Smooth muscle cell (in vitro differentiated cells): ENCODE results near the gene TNFRSF1B. TPM values are rescaled to one million over a fixed set of nuclear protein-coding genes. Genes with fewer than 3 reads are reported as not detected.

Experiments
- DNase-seq: peaks from one replicate; lab custom pipeline; 2025; ENCODE audit not compliant: unreplicated experiment; lab: John Stamatoyannopoulos, UW
- H2AFZ ChIP-seq: fragments of 200-600 bp; sonication (generic); 2 replicates; pipeline ENCODE4 v1.6.0; 2016; ENCODE audit warnings: antibody characterized with exemption, low read depth, mild to moderate bottlenecking
- H3F3A ChIP-seq: fragments of 200-600 bp; sonication (generic); 2 replicates; pipeline ENCODE4 v1.6.0; 2017; ENCODE audit warnings: antibody characterized with exemption, low read depth
- H3K27ac ChIP-seq: fragments of 200-600 bp; sonication (generic); 2 replicates; pipeline ENCODE4 v1.5.1; 2016; ENCODE audit warnings: low read depth, mild to moderate bottlenecking
- H3K27me3 ChIP-seq: fragments of 200-600 bp; sonication (generic); 2 replicates; pipeline ENCODE4 v1.6.1; 2016; ENCODE audit warnings: low read depth, mild to moderate bottlenecking
- H3K36me3 ChIP-seq: fragments of 200-600 bp; sonication (generic); 2 replicates; pipeline ENCODE4 v1.5.1; 2016; ENCODE audit warnings: low read depth
- H3K4me1 ChIP-seq: fragments of 200-600 bp; sonication (generic); 2 replicates; pipeline ENCODE4 v1.5.1; 2016; ENCODE audit warnings: low read depth
- H3K4me2 ChIP-seq: fragments of 200-600 bp; sonication (generic); 2 replicates; pipeline ENCODE4 v1.6.0; 2016; ENCODE audit warnings: mild to moderate bottlenecking
- H3K4me3 ChIP-seq: fragments of 200-600 bp; sonication (generic); 2 replicates; pipeline ENCODE4 v1.5.1; 2016; ENCODE audit warnings: mild to moderate bottlenecking
- H3K79me2 ChIP-seq: fragments of 200-600 bp; sonication (generic); 2 replicates; pipeline ENCODE4 v1.6.0; 2016; ENCODE audit warnings: low read depth, mild to moderate bottlenecking
- H3K9ac ChIP-seq: fragments of 200-600 bp; sonication (generic); 2 replicates; pipeline ENCODE4 v1.6.0; 2016; ENCODE audit warnings: low read depth
- H3K9me3 ChIP-seq: fragments of 200-600 bp; sonication (generic); replicated peaks from 2 replicates; pipeline ENCODE4 v1.5.1; 2016; ENCODE audit warnings: low read depth
- H4K20me1 ChIP-seq: fragments of 200-600 bp; sonication (generic); 2 replicates; pipeline ENCODE4 v1.6.0; 2016; ENCODE audit warnings: low read depth
- CTCF ChIP-seq: fragments of 200-600 bp; sonication (generic); IDR thresholded peaks from 2 replicates; pipeline ENCODE4 v1.5.1; 2017; ENCODE audit warnings: borderline replicate concordance, mild to moderate bottlenecking, antibody characterized with exemption; ENCODE audit not compliant: insufficient read depth, poor library complexity, severe bottlenecking
- WGBS: methylation state at CpG from one replicate; pipeline ENCODE4 v1.1.7; 2016; ENCODE audit warnings: low lambda C conversion rate; 5-methylcytosine and 5-hydroxymethylcytosine counted together
- polyA plus RNA-seq: library from polyadenylated mRNA; unstranded; fragments of >200 nt; fragmentation: Nextera tagmentation; extraction: Ambion mirVana; gene quantifications from 2 replicates; pipeline ENCODE4 v1.2.1, GENCODE V29; 2016
- total RNA-seq: library from RNA; depleted of rRNA; stranded (reverse); fragments of >200 nt; gene quantifications from 2 replicates; pipeline ENCODE4 v1.2.3, GENCODE V29; 2014

The TNFRSF1B gene
- total and polyA plus RNA-seq, 2 experiments from 2014 or later = 9.0 to 20.3 TPM

- DNase-seq = no peak
- WGBS = 91% methylated on average over 6 of the region's 6 CpGs
- no peak overlapping the region for H3K4me2 ChIP-seq
- no peaks in the 10 kb centered on the region for H3K79me2 ChIP-seq
- H2AFZ ChIP-seq = no peak overlapping the region
- no peaks in the 10 kb centered on the region for H3K4me1 ChIP-seq
- TF ChIP-seq CTCF = no peak
- no peak overlapping the region for H3K9ac ChIP-seq
- peaks cover 4% of the 10 kb centered on the region for H4K20me1 ChIP-seq
- H3F3A ChIP-seq = no peaks in the 10 kb centered on the region
- H3K4me3 ChIP-seq = no peak overlapping the region
- H3K9me3 ChIP-seq = no peaks in the 10 kb centered on the region
- H3K27ac ChIP-seq = no peak overlapping the region
- H3K36me3 ChIP-seq = peaks cover 9% of the 10 kb centered on the region
- no peaks in the 10 kb centered on the region for H3K27me3 ChIP-seq
These were observed 83.0 kb downstream of the TNFRSF1B start for GRCh38 chr1:12249748-12250147.

GRCh38 chr1:12251442-12251841 is 84.7 kb downstream of the TNFRSF1B start:
- no peak overlapping the region for H2AFZ ChIP-seq
- H3K9ac ChIP-seq = no peak overlapping the region
- WGBS = 89% methylated on average over 5 of the region's 5 CpGs
- peaks cover 9% of the 10 kb centered on the region for H3K36me3 ChIP-seq
- H3K4me1 ChIP-seq = no peaks in the 10 kb centered on the region
- H3K27me3 ChIP-seq = no peaks in the 10 kb centered on the region
- H3K27ac ChIP-seq = no peak overlapping the region
- no peak for TF ChIP-seq CTCF
- H3F3A ChIP-seq = no peaks in the 10 kb centered on the region
- no peak overlapping the region for H3K4me3 ChIP-seq
- H4K20me1 ChIP-seq = peaks cover 4% of the 10 kb centered on the region
- no peak for DNase-seq
- H3K4me2 ChIP-seq = no peak overlapping the region
- H3K9me3 ChIP-seq = no peaks in the 10 kb centered on the region
- no peaks in the 10 kb centered on the region for H3K79me2 ChIP-seq

DNA sequence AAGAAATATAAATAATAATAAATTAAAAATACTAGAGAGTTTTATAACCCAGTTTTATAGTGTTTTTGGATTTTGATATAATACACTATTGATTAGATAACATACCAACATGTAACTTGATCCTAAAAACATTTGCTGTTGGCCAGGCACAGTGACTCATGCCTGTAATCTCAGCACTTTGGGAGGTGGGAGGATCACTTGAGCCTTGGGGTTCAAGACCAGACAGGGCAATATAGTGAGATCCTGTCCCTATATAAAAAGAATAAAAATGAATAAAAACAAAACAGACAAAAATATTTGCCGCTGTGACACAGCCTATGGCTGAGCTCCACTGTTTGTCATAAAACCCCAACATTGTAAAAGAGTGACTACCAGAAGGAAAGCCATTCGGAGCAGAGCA is 89.1 kb downstream of the TNFRSF1B start:
- H3K9me3 ChIP-seq = no peaks in the 10 kb centered on the region
- no peak for DNase-seq
- H3K4me3 ChIP-seq = no peak overlapping the region
- H3K27ac ChIP-seq = no peak overlapping the region
- 100% methylated on average over 2 of the region's 2 CpGs for WGBS
- H4K20me1 ChIP-seq = no peaks in the 10 kb centered on the region
- no peak overlapping the region for H3K4me2 ChIP-seq
- no peak overlapping the region for H3K9ac ChIP-seq
- TF ChIP-seq CTCF = no peak
- H3K4me1 ChIP-seq = no peaks in the 10 kb centered on the region
- H3K36me3 ChIP-seq = no peaks in the 10 kb centered on the region
- H3K27me3 ChIP-seq = no peaks in the 10 kb centered on the region
- H3F3A ChIP-seq = no peaks in the 10 kb centered on the region
- H3K79me2 ChIP-seq = no peaks in the 10 kb centered on the region
- H2AFZ ChIP-seq = no peak overlapping the region

DNA sequence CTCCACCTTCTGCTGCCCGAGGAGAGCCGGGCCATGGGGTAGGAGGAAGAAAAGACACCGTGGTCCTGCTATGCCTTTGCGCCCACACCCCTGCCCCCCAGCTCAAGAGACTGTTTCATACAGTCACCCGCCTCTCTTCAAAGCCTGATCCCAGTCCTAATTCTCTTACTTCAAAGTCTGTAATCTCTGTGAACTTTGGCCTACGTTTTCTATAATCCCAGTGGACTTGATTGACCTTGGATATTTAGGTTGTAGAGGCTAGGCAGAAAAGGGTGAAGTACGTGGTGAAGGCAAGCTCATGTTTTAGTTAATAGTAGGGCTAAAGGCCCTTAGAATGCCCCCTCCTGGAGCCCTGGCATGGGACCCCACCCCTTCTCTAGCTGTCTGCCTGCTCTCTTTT is 91.5 kb downstream of the TNFRSF1B start:
- Histone ChIP-seq H4K20me1 (no peaks in the 10 kb centered on the region), H3K36me3 (peaks cover 12% of the 10 kb centered on the region), H3K27me3 (no peaks in the 10 kb centered on the region), H3K9me3 (no peaks in the 10 kb centered on the region), H3K9ac (no peak overlapping the region), H3K27ac (no peak overlapping the region), H3K4me3 (no peak overlapping the region), H3K4me2 (no peak overlapping the region), H3K4me1 (no peaks in the 10 kb centered on the region), H2AFZ (no peak overlapping the region), H3F3A (no peaks in the 10 kb centered on the region), H3K79me2 (no peaks in the 10 kb centered on the region)
- 93% methylated on average over 7 of the region's 7 CpGs for WGBS
- DNase-seq = no peak
- TF ChIP-seq CTCF = no peak
